Measurements from ENCODE around the gene OSBPL2. TPM values are rescaled to one million over a fixed set of nuclear protein-coding genes. Genes with fewer than 3 reads are reported as not detected.
A peak's percentile ranks its signal among the peaks of the same experiment; 100 is the strongest.

The OSBPL2 gene
- total and polyA plus RNA-seq, 7 experiments from 2014 or later, result 14.6 to 80.8 (median 58.3) TPM

DNA sequence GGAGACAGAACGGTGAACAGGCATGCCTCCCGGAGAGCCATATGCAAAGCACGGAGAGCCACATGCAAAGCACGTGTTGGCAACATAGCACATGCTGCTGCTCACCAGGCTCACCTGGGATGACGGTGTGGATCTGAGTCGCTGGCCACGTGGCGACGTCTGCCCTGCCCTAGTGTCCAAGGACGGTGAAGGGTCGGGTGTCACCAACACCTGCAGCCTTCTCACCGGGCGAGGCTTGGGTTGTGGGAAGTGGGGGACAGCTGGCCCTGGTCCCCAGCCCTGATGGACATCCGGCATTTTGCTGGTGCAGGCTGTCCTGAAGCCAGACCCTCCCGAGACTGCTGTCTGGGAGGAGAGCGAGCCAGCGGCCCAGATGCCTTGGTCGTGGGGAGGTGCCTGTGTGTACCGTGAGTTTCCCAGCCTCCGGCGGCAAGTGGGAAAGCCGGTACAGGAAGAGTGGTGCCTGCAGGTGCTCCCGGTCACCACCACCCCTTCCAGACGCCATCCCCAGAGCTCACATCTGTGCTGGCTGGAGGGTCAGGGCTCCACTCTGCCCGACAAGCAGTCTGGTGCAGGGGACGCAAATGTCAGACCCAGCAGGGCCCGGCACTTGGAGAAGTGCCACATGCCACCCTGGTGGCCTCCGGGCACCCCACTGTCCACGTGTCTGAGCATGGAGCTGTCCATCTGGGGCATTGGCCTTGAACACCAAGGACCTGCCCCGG lies 58.6 kb downstream of the OSBPL2 start:
- Histone ChIP-seq H3K27me3 (ENCODE audit: control insufficient read depth in 2 of 2, insufficient read depth in 2 of 2, low read length in 2 of 2) (no peaks in the 10 kb centered on the region), H3K4me1 (ENCODE audit: control insufficient read depth in 2 of 2, insufficient read depth in 2 of 2, low read length in 2 of 2) (peaks cover 0 to 7% of the 10 kb centered on the region in 2 donors), H3K4me3 (ENCODE audit: low read length) (no peak overlapping the region), H3K27ac (ENCODE audit: low read depth, low read length) (no peak overlapping the region), H3K9me3 (ENCODE audit: control insufficient read depth in 2 of 3, low read length in 3 of 3) (no peaks in the 10 kb centered on the region), H3K36me3 (ENCODE audit: control insufficient read depth in 2 of 3, insufficient read depth in 3 of 3, low read length in 3 of 3) (peaks cover 0 to 41% (median 8%) of the 10 kb centered on the region in 3 experiments)
- Mint-ChIP-seq H3K9me3 (no peaks in the 10 kb centered on the region), H3K4me3 (no peak overlapping the region), H3K27me3 (no peaks in the 10 kb centered on the region), H3K36me3 (peaks cover 0 to 21% (median 5%) of the 10 kb centered on the region in 5 donors), H3K4me1 (peaks cover 0 to 9% (median 6%) of the 10 kb centered on the region in 7 donors), H3K27ac (no peak overlapping the region)
- ChIA-PET POLR2A (no interaction called here), CTCF (interaction anchor here (0.6 kb wide), 1 partner anchor 202 kb away, joined by 3 read pairs; no protein-coding TSS in a partner anchor)
- ATAC-seq, result no peak
- DNase-seq, result no peak
- intact Hi-C loops (cut with micrococcal nuclease), result no loop called here

DNA sequence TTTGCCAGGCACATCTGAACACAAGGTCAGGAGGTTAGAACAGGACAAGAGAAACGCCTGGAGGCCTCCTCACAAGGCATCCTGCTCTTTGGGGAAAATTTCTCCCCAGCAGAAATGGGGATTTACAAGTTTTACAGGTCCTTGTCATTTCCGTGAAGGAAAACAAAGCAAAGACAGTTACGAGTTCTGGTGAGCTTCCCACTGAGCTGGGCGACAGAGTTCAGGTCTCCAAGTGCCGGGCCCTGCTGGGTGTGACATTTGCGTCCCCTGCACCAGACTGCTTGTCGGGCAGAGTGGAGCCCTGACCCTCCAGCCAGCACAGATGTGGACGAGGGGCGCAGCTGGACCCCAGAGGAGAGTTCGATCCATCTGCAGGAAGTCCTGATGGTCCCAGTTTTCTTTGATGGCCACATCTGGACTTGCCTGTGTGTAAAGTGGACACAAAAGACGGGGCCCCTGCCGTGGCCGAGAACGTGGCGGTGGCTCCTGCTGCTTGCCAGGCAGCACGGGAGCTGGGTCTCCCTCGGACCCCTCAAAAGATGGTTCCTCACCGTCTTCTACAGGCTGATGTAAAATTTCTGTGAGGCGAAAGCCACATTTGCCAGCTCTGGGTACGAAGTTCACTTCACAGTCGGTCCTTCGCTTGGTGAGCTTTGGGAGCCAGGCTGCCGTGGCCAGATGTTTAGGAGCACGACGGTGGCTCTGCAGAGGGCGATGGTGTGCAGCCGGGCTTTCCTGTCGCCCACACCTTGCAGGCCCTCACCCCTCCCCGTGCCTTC lies 59.3 kb downstream of the OSBPL2 start:
- CTCF ChIA-PET, result interaction anchor here (0.6 kb wide), 1 partner anchor 202 kb away, joined by 3 read pairs; no protein-coding TSS in a partner anchor

DNA sequence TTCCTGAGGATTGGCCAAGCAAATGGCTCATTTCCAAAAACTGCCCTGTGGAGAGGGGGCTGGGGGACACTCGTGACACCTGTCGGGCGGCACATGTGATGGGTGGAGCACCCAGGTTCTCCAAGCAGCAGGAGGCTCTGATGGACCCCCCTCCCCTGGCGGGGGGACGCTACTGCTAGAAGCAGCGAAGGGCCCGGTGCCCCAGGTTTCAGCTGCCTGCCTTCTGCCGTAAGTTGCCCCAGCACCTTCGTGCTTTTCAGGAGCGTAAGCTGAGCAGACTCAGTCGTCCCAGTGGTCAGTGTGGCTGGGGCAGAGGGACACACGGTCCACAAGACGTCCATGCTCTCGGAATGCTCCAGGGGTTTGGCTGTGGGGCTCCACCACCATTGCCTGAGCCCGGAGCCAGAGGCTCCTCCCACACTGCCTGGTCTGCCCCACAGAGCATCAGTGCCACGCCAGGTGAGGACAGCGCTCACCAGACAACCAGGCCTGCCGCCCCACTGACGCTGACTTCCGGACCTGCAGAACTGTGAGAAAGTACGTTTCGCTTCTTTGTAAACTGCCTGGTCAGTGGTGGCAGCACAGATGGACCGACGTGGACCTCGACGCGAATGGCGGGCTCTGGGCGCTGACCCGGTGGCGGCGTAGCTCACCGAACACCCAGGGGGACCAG lies 60.4 kb downstream of the OSBPL2 start:
- peaks cover 0 to 14% (median 5%) of the 10 kb centered on the region in 5 donors for H3K36me3 Mint-ChIP-seq
- no peak overlapping the region for H3K4me3 ChIP-seq (ENCODE audit: low read length)
- ATAC-seq (no peak), DNase-seq (no peak)
- no peak overlapping the region for H3K4me3 Mint-ChIP-seq
- peaks cover 0 to 29% (median 4%) of the 10 kb centered on the region in 3 experiments for H3K36me3 ChIP-seq (ENCODE audit: control insufficient read depth in 2 of 3, insufficient read depth in 3 of 3, low read length in 3 of 3)
- H3K4me1 Mint-ChIP-seq, result peaks cover 0 to 13% (median 8%) of the 10 kb centered on the region in 7 donors
- H3K9me3 ChIP-seq (ENCODE audit: control insufficient read depth in 2 of 3, low read length in 3 of 3), result no peaks in the 10 kb centered on the region
- ChIA-PET CTCF (no interaction called here), POLR2A (interaction anchor here (1.6 kb wide), 1 partner anchor 84 kb away, joined by 4 read pairs; no protein-coding TSS in a partner anchor)
- H3K27me3 ChIP-seq (ENCODE audit: control insufficient read depth in 2 of 2, insufficient read depth in 2 of 2, low read length in 2 of 2), result no peaks in the 10 kb centered on the region
- H3K4me1 ChIP-seq (ENCODE audit: control insufficient read depth in 2 of 2, insufficient read depth in 2 of 2, low read length in 2 of 2), result peaks cover 0 to under 1% of the 10 kb centered on the region in 2 donors
- intact Hi-C loops (cut with micrococcal nuclease), result no loop called here
- H3K27ac ChIP-seq (ENCODE audit: low read depth, low read length), result no peak overlapping the region
- no peaks in the 10 kb centered on the region for H3K27me3 Mint-ChIP-seq
- no peak overlapping the region for H3K27ac Mint-ChIP-seq
- H3K9me3 Mint-ChIP-seq, result no peaks in the 10 kb centered on the region

More for the DNA sequence above, 59.3 kb downstream of the OSBPL2 start:
- Histone ChIP-seq H3K27me3 (ENCODE audit: control insufficient read depth in 2 of 2, insufficient read depth in 2 of 2, low read length in 2 of 2) (no peaks in the 10 kb centered on the region), H3K4me1 (ENCODE audit: control insufficient read depth in 2 of 2, insufficient read depth in 2 of 2, low read length in 2 of 2) (peaks cover 0 to under 1% of the 10 kb centered on the region in 2 donors), H3K4me3 (ENCODE audit: low read length) (no peak overlapping the region), H3K27ac (ENCODE audit: low read depth, low read length) (no peak overlapping the region), H3K36me3 (ENCODE audit: control insufficient read depth in 2 of 3, insufficient read depth in 3 of 3, low read length in 3 of 3) (peaks cover 0 to 37% (median 4%) of the 10 kb centered on the region in 3 experiments), H3K9me3 (ENCODE audit: control insufficient read depth in 2 of 3, low read length in 3 of 3) (no peaks in the 10 kb centered on the region)
- Mint-ChIP-seq H3K36me3 (peaks cover 0 to 17% (median 5%) of the 10 kb centered on the region in 5 donors), H3K4me3 (no peak overlapping the region), H3K27ac (no peak overlapping the region), H3K4me1 (peaks cover 0 to 9% (median 8%) of the 10 kb centered on the region in 7 donors), H3K9me3 (no peaks in the 10 kb centered on the region), H3K27me3 (no peaks in the 10 kb centered on the region)
- intact Hi-C loops (cut with micrococcal nuclease), result no loop called here
- POLR2A ChIA-PET, result no interaction called here
- ATAC-seq (no peak), DNase-seq (no peak)

DNA sequence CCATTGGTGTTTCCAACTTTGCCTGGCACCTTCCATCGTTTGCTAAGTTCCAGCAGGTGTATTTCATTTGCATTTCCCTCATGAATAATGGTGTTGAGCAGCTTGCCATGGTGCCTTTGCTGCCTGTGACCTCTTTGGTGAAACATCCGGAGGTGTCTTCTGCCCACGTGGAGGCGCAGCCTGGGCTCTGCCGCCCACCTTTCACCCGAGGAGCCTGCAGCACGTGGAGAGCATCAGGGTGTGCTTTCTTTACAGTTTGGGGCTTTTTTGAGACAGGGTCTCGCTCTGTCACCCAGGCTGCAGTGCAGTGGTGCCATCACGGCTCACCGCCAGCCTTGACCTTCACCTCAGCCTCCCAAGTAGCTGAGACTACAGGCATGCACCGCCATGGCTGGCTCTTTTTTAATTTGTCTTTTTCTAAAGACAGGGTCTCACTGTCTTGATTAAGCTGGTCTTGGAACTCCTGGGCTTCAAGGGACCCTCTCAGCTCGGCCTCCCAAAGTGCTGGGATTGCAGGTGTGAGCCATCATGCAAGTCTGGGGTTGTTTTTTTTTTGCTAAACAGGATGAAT lies 61.4 kb downstream of the OSBPL2 start:
- CTCF ChIA-PET, result interaction anchor here (0.6 kb wide), 1 partner anchor 296 kb away, joined by 4 read pairs; no protein-coding TSS in a partner anchor
- H3K9me3 Mint-ChIP-seq, result no peaks in the 10 kb centered on the region
- peaks cover 8 to 11% of the 10 kb centered on the region in 2 donors for H3K4me1 ChIP-seq (ENCODE audit: control insufficient read depth in 2 of 2, insufficient read depth in 2 of 2, low read length in 2 of 2)
- H3K4me3 ChIP-seq (ENCODE audit: low read length), result no peak overlapping the region
- no peaks in the 10 kb centered on the region for H3K27me3 ChIP-seq (ENCODE audit: control insufficient read depth in 2 of 2, insufficient read depth in 2 of 2, low read length in 2 of 2)
- H3K4me1 Mint-ChIP-seq, result peaks cover 10 to 23% (median 16%) of the 10 kb centered on the region in 7 donors
- H3K9me3 ChIP-seq (ENCODE audit: control insufficient read depth in 2 of 3, low read length in 3 of 3), result no peaks in the 10 kb centered on the region
- intact Hi-C loops (cut with micrococcal nuclease), result loop anchor here (5.0 kb wide), 8 partner anchors 68 to 803 kb away; partner anchors contain the start of genes GID8 (in 1 of the 2), LAMA5 (in 1 of the 2) and TAF4 (in 1 of the 2)
- POLR2A ChIA-PET, result interaction anchor here (1.6 to 2.1 kb wide), 3 partner anchors 62 to 86 kb away, joined by 4 to 9 read pairs (median 4); partner anchors contain the start of genes OSBPL2 and RPS21
- H3K27me3 Mint-ChIP-seq, result no peaks in the 10 kb centered on the region
- H3K36me3 Mint-ChIP-seq, result peaks cover 0 to 10% (median 0%) of the 10 kb centered on the region in 5 donors
- ATAC-seq (no peak), DNase-seq (no peak)
- H3K27ac ChIP-seq (ENCODE audit: low read depth, low read length), result no peak overlapping the region
- H3K36me3 ChIP-seq (ENCODE audit: control insufficient read depth in 2 of 3, insufficient read depth in 3 of 3, low read length in 3 of 3), result peaks cover 0 to 28% (median 0%) of the 10 kb centered on the region in 3 experiments
- H3K4me3 Mint-ChIP-seq, result no peak overlapping the region
- peak overlapping the region in 1 of 9 donors; percentile 93 for H3K27ac Mint-ChIP-seq

DNA sequence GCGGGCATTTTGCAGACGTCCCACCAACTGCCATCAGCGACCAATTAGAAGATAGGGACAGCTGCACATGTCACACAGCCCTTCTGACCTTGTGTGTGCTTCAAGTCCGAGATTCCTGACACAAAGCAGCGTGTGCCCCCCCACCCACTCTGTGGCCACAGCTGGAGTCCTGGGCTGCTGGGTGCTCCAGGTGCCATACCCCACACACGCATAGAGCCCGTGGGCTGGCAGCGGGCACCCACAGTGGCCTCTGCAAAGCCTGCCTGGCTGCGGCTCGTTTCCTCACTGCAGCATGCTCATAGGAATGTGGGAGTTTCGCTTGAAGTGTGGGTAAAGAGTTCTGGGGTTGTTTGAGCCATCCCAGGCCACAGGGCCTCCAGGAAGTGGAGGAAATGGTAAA lies 62.0 kb downstream of the OSBPL2 start:
- Histone ChIP-seq H3K4me1 (ENCODE audit: control insufficient read depth in 2 of 2, insufficient read depth in 2 of 2, low read length in 2 of 2) (peaks cover 13 to 17% of the 10 kb centered on the region in 2 donors), H3K9me3 (ENCODE audit: control insufficient read depth in 2 of 3, low read length in 3 of 3) (no peaks in the 10 kb centered on the region), H3K27ac (ENCODE audit: low read depth, low read length) (no peak overlapping the region), H3K27me3 (ENCODE audit: control insufficient read depth in 2 of 2, insufficient read depth in 2 of 2, low read length in 2 of 2) (no peaks in the 10 kb centered on the region), H3K36me3 (ENCODE audit: control insufficient read depth in 2 of 3, insufficient read depth in 3 of 3, low read length in 3 of 3) (peaks cover 0 to 29% (median 0%) of the 10 kb centered on the region in 3 experiments), H3K4me3 (ENCODE audit: low read length) (no peak overlapping the region)
- intact Hi-C loops (cut with micrococcal nuclease), result loop anchor here (5.0 kb wide), 8 partner anchors 67 to 802 kb away; partner anchors contain the start of genes GID8 (in 1 of the 2), LAMA5 (in 1 of the 2) and TAF4 (in 1 of the 2)
- DNase-seq (no peak), ATAC-seq (no peak)
- H3K36me3 Mint-ChIP-seq, result peaks cover 0 to 9% (median 0%) of the 10 kb centered on the region in 5 donors
- POLR2A ChIA-PET, result interaction anchor here (1.6 to 2.1 kb wide), 3 partner anchors 63 to 86 kb away, joined by 4 to 9 read pairs (median 4); partner anchors contain the start of genes OSBPL2 and RPS21
- H3K4me1 Mint-ChIP-seq, result peaks cover 12 to 29% (median 16%) of the 10 kb centered on the region in 7 donors
- H3K27me3 Mint-ChIP-seq, result no peaks in the 10 kb centered on the region
- no peaks in the 10 kb centered on the region for H3K9me3 Mint-ChIP-seq
- no peak overlapping the region for H3K4me3 Mint-ChIP-seq
- peak overlapping the region in 1 of 9 donors; percentile 93 for H3K27ac Mint-ChIP-seq
- CTCF ChIA-PET, result interaction anchor here (0.6 to 1.0 kb wide), 2 partner anchors 82 to 295 kb away, joined by 4 to 5 read pairs; no protein-coding TSS in a partner anchor
